Calu3 (cell line): Measurements from ENCODE around the gene AQP12A. TPM values are rescaled to one million over a fixed set of nuclear protein-coding genes. Genes with fewer than 3 reads are reported as not detected.

Experiments
- BruUV-seq: library from RNA; stranded (reverse); fragments of 400-500 nt; replicated peaks from 2 replicates; lab custom pipeline; 2021; lab: Mats Ljungman, UMichigan
- CTCF ChIA-PET: fragments of 300-600 bp; sonication (Branson Sonifier 250); formaldehyde crosslinking; loops from one replicate; lab custom pipeline; 2022; ENCODE audit warnings: antibody characterized with exemption; lab: Charles Lee
- DNase-seq: peaks from one replicate; pipeline ENCODE4 v3.0.0; 2022
- H3K27ac Mint-ChIP-seq: one replicate; pipeline ENCODE4 v1.8.0; 2022; ENCODE audit warnings: mixed read lengths; ENCODE audit not compliant: unreplicated experiment
- H3K27me3 Mint-ChIP-seq: one replicate; pipeline ENCODE4 v1.8.0; 2022; ENCODE audit warnings: mixed read lengths; ENCODE audit not compliant: unreplicated experiment
- H3K36me3 Mint-ChIP-seq: one replicate; pipeline ENCODE4 v1.8.0; 2022; ENCODE audit warnings: mild to moderate bottlenecking, moderate library complexity, mixed read lengths; ENCODE audit not compliant: insufficient read depth, unreplicated experiment
- H3K4me1 Mint-ChIP-seq: one replicate; pipeline ENCODE4 v1.8.0; 2022; ENCODE audit warnings: mild to moderate bottlenecking, low read depth, mixed read lengths; ENCODE audit not compliant: unreplicated experiment
- H3K4me3 Mint-ChIP-seq: one replicate; pipeline ENCODE4 v1.8.0; 2022; ENCODE audit warnings: mild to moderate bottlenecking, low read depth, moderate library complexity, mixed read lengths; ENCODE audit not compliant: unreplicated experiment
- H3K9me3 Mint-ChIP-seq: one replicate; pipeline ENCODE4 v1.8.0; 2022; ENCODE audit warnings: low read depth, mixed read lengths; ENCODE audit not compliant: unreplicated experiment
- intact Hi-C: fragments of 100-400 bp; cut with micrococcal nuclease; formaldehyde crosslinking; loops from one replicate; pipeline ENCODE4 v1.10.0; 2022; ENCODE audit not compliant: unreplicated experiment
- total RNA-seq: library from RNA; stranded (reverse); gene quantifications from 2 replicates; pipeline ENCODE4 v1.2.3, GENCODE V29; 2022
- TF ChIP-seq, protein P1 (sequence below): fragments of 200-600 bp; IDR thresholded peaks from one replicate; pipeline ENCODE4 v1.8.0; 2022; ENCODE audit warnings: antibody characterized with exemption; ENCODE audit not compliant: unreplicated experiment

The AQP12A gene
- total RNA-seq, 1 experiment from 2014 or later, result not detected

DNA sequence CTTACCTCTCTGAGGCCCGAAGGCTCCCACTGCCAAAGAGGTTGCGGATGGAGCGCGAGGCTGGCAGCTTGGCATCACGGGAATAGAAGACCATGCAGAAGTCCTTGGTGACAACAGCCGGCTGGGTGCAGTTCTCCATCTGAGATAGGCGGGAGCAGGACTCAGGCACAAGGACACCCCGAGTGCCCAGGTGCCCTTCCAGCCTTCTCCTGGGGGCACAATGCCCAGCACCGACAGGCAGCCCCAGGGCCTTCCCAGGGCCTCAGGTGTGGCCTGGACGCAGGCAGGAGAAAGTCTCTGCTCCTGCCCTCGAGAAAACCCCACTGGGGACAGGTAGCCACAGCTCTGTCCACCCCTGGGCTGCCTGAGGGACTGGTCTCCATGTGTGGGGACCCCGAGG, 33.6 kb downstream of the AQP12A start:
- BruUV-seq, result no TSS peak
- CTCF ChIA-PET, result no interaction called here
- H3K9me3 Mint-ChIP-seq, result no peaks in the 10 kb centered on the region
- H3K4me3 Mint-ChIP-seq, result no peak overlapping the region
- H3K27ac Mint-ChIP-seq, result no peak overlapping the region
- intact Hi-C loops, result no loop called here
- H3K36me3 Mint-ChIP-seq, result peaks cover 86% of the 10 kb centered on the region
- DNase-seq, result no peak
- TF ChIP-seq, protein P1, sequence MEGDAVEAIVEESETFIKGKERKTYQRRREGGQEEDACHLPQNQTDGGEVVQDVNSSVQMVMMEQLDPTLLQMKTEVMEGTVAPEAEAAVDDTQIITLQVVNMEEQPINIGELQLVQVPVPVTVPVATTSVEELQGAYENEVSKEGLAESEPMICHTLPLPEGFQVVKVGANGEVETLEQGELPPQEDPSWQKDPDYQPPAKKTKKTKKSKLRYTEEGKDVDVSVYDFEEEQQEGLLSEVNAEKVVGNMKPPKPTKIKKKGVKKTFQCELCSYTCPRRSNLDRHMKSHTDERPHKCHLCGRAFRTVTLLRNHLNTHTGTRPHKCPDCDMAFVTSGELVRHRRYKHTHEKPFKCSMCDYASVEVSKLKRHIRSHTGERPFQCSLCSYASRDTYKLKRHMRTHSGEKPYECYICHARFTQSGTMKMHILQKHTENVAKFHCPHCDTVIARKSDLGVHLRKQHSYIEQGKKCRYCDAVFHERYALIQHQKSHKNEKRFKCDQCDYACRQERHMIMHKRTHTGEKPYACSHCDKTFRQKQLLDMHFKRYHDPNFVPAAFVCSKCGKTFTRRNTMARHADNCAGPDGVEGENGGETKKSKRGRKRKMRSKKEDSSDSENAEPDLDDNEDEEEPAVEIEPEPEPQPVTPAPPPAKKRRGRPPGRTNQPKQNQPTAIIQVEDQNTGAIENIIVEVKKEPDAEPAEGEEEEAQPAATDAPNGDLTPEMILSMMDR, result no peak
- no peaks in the 10 kb centered on the region for H3K27me3 Mint-ChIP-seq
- H3K4me1 Mint-ChIP-seq, result no peaks in the 10 kb centered on the region

DNA sequence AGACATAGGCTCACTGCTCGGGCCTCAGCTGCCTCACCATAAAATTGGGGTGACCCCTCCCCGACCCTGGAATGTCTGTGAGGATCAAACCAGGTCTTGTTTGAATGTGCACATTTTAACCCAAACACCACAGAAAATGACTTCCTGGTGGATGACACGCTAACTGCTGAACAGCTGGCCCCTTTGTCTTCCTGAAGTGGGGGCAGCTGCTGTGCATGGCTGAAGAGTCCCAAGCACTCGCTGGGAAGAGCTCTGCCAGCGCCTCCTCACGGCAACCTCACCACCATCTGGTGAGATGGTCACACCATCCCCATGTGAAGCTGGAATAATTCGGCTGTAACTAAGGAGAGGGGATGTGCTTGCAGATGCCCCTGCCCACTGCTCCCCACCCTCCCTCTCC, 34.0 kb downstream of the AQP12A start:
- CTCF ChIA-PET, result no interaction called here
- DNase-seq, result no peak
- H3K27ac Mint-ChIP-seq, result no peak overlapping the region
- no peaks in the 10 kb centered on the region for H3K27me3 Mint-ChIP-seq
- TF ChIP-seq, protein P1, result no peak
- H3K9me3 Mint-ChIP-seq, result no peaks in the 10 kb centered on the region
- H3K4me3 Mint-ChIP-seq, result no peak overlapping the region
- BruUV-seq, result no TSS peak
- H3K36me3 Mint-ChIP-seq, result peaks cover 84% of the 10 kb centered on the region
- intact Hi-C loops, result no loop called here
- H3K4me1 Mint-ChIP-seq, result no peaks in the 10 kb centered on the region

DNA sequence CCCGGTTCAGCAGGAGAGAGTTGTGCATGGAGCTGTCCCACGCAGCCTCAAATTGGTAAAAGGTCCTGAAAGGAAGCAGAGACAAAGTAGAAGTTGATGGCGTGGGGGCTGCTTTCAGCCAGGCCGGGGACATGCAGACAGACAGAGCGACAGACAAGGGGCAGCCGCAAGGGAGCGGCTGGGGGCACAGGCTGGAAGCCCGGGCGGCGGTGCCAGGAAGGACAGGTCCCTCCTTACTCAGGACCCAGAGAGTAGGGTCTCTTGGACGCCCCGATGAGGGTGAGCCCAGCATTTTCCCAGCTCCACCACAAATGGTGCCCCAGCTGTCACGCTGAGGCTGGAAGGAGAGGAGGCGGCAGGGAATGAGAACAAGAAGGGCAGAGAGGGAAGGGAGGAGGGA, 35.2 kb downstream of the AQP12A start:
- intact Hi-C loops, result no loop called here
- Mint-ChIP-seq H3K9me3 (no peaks in the 10 kb centered on the region), H3K27me3 (no peaks in the 10 kb centered on the region), H3K36me3 (peaks cover 74% of the 10 kb centered on the region), H3K4me1 (no peaks in the 10 kb centered on the region), H3K27ac (no peak overlapping the region), H3K4me3 (no peak overlapping the region)
- DNase-seq, result no peak
- TF ChIP-seq, protein P1, result no peak
- BruUV-seq, result no TSS peak
- CTCF ChIA-PET, result no interaction called here

DNA sequence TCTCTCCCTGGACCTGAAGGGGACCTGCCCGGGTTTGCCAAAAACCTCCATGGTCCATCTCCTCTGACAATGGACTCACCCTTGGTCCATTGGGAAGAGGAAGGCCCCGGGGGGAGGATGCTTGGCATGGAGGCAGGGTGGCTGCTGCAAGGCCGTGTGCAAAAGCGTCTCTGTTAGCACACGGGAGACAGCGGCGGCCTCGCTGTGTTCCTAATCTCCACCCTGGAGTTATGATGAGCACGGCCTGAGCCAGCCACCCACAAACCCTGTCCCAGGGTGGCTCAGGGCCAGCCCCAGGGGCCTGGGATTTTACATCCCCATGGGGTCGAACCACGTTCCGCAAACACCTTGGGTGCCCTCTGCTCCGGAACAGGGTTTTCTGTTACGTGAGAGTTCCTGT, 35.8 kb downstream of the AQP12A start:
- BruUV-seq, result no TSS peak
- DNase-seq, result no peak
- Mint-ChIP-seq H3K4me1 (no peaks in the 10 kb centered on the region), H3K27me3 (no peaks in the 10 kb centered on the region), H3K4me3 (no peak overlapping the region), H3K9me3 (no peaks in the 10 kb centered on the region), H3K27ac (no peak overlapping the region), H3K36me3 (peaks cover 69% of the 10 kb centered on the region)
- CTCF ChIA-PET, result no interaction called here
- TF ChIP-seq, protein P1, result no peak
- intact Hi-C loops, result no loop called here

DNA sequence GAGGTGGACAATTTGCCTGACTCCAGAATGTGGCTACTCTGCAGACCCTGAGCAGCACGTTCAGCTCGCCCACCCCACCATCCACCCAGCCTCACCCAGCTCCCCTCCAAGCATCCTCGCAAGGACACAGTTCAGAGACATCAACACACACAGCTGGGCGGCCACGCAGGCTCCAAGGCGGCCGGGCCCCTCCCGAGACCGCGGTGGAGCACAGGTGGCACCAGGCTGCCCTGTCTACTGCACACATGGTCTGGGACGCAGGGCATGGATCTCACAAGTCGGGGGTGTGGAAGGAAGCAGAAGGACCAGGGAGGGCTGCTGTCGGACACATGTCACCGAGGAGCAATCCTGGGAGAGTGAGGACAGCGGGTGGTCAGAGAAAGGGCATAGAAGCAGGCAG, 36.2 kb downstream of the AQP12A start:
- CTCF ChIA-PET, result no interaction called here
- TF ChIP-seq, protein P1, result no peak
- H3K9me3 Mint-ChIP-seq, result no peaks in the 10 kb centered on the region
- H3K4me3 Mint-ChIP-seq, result no peak overlapping the region
- BruUV-seq, result no TSS peak
- H3K4me1 Mint-ChIP-seq, result no peaks in the 10 kb centered on the region
- no peak overlapping the region for H3K27ac Mint-ChIP-seq
- intact Hi-C loops, result no loop called here
- peaks cover 68% of the 10 kb centered on the region for H3K36me3 Mint-ChIP-seq
- H3K27me3 Mint-ChIP-seq, result no peaks in the 10 kb centered on the region
- no peak for DNase-seq
